Measurements from ENCODE around the gene SCGB1A1.

The SCGB1A1 gene

DNA sequence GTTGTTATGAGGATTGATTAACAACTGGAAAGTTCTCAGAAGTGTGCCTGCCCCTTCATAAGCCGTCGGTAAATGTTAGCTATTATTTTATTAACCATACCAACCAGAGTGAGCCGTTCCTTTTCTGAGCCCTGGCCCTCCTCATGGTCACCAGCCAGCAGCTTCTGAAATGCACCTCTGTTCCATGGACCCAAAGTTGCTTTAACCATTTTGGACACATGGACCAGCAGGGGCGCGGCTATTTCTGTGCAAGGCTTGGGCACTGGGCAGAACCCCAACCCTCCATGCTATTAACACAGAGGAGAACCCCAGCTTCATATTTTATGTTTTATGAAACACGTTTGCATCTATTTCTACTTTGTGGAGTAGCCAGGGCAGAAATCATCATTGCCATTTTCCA is 18.6 kb upstream of the SCGB1A1 start:
- peak overlapping the region; percentile 91 for H3K27ac ChIP-seq (ENCODE audit: low read depth, low read length)
- no peaks in the 10 kb centered on the region for H3K36me3 ChIP-seq (ENCODE audit: control insufficient read depth, insufficient read depth, low read length)
- peaks cover 61% of the 10 kb centered on the region for H3K4me1 ChIP-seq (ENCODE audit: control insufficient read depth, insufficient read depth, low read length)
- H3K9ac ChIP-seq (ENCODE audit: low read length) = no peak overlapping the region
- H3K27me3 ChIP-seq (ENCODE audit: control insufficient read depth, insufficient read depth, low read length) = no peaks in the 10 kb centered on the region
- H3K4me3 ChIP-seq (ENCODE audit: low read length) = no peak overlapping the region

DNA sequence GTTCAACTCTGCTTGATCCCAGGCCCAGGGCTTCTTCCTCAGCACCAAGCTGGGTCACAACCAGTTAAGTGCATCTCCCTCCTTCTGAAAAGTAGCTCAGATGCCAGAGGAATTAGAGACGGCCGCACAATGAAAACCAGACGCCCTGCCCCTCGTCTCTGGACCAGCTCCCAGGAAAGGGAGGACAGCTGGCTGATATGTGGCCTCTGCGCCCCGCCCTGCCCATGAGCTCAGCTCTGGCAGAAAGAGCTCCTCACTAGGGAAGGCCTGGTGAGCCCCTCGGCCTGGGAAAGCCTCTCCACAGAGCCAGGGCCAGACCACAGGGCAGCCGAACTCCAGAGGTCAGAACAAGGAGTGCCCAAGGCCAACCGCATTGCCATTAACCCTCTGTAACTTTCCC is 18.1 kb upstream of the SCGB1A1 start:
- peaks cover 59% of the 10 kb centered on the region for H3K4me1 ChIP-seq (ENCODE audit: control insufficient read depth, insufficient read depth, low read length)
- no peak overlapping the region for H3K4me3 ChIP-seq (ENCODE audit: low read length)
- no peaks in the 10 kb centered on the region for H3K36me3 ChIP-seq (ENCODE audit: control insufficient read depth, insufficient read depth, low read length)

DNA sequence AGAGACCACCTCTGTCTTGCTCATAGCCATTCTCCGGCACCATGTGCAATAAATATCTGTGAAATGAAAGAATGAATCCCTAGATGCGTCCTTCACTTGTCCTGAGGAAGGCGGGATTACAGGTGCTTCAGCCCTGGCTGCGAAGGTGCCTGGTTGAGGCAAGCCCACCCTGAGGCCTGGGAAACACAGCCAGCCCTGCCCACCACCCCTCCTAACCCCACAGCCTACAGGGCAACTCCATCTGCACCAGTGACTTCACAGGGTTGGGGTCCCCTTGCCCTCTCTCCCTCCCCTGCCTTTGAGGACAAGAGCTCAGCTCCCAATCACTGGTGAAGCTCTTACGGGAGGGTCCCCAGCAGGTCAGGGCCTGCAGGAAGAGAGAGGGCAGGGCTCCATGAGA is 17.5 kb upstream of the SCGB1A1 start:
- Histone ChIP-seq H3K4me1 (ENCODE audit: control insufficient read depth, insufficient read depth, low read length) (peaks cover 59% of the 10 kb centered on the region), H3K9ac (ENCODE audit: low read length) (no peak overlapping the region)

More for the DNA sequence above, 18.1 kb upstream of the SCGB1A1 start:
- Histone ChIP-seq H3K9ac (ENCODE audit: low read length) (no peak overlapping the region), H3K27ac (ENCODE audit: low read depth, low read length) (peak overlapping the region; percentile 91), H3K27me3 (ENCODE audit: control insufficient read depth, insufficient read depth, low read length) (no peaks in the 10 kb centered on the region)

DNA sequence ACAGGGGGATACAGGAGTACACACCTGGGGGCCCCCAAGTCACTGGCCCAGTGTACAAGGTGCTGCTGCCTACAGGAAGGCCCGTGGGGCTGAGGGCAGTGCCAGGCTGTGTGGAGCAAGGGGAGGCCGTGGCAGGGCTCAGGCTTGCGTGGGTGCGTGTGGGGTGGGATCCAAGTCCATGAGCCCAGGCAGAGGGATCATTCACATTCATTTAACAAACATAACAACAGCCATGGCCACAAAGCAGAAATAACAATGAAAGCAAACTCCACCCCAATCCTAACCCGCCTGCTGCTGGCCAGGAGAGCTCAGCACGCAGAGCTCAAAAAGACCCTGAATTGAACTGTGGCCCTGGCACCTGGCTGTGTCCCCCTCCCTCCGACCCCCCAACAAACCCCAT is 17.0 kb upstream of the SCGB1A1 start:
- H3K27me3 ChIP-seq (ENCODE audit: control insufficient read depth, insufficient read depth, low read length) = no peaks in the 10 kb centered on the region
- peak overlapping the region; percentile 16 for H3K4me3 ChIP-seq (ENCODE audit: low read length)
- peak overlapping the region; percentile 70 for H3K27ac ChIP-seq (ENCODE audit: low read depth, low read length)
- H3K36me3 ChIP-seq (ENCODE audit: control insufficient read depth, insufficient read depth, low read length) = no peaks in the 10 kb centered on the region
- H3K4me1 ChIP-seq (ENCODE audit: control insufficient read depth, insufficient read depth, low read length) = peaks cover 59% of the 10 kb centered on the region
- no peak overlapping the region for H3K9ac ChIP-seq (ENCODE audit: low read length)

More for the DNA sequence above, 17.5 kb upstream of the SCGB1A1 start:
- Histone ChIP-seq H3K27me3 (ENCODE audit: control insufficient read depth, insufficient read depth, low read length) (no peaks in the 10 kb centered on the region), H3K36me3 (ENCODE audit: control insufficient read depth, insufficient read depth, low read length) (no peaks in the 10 kb centered on the region), H3K27ac (ENCODE audit: low read depth, low read length) (peak overlapping the region; percentile 70), H3K4me3 (ENCODE audit: low read length) (no peak overlapping the region)

DNA sequence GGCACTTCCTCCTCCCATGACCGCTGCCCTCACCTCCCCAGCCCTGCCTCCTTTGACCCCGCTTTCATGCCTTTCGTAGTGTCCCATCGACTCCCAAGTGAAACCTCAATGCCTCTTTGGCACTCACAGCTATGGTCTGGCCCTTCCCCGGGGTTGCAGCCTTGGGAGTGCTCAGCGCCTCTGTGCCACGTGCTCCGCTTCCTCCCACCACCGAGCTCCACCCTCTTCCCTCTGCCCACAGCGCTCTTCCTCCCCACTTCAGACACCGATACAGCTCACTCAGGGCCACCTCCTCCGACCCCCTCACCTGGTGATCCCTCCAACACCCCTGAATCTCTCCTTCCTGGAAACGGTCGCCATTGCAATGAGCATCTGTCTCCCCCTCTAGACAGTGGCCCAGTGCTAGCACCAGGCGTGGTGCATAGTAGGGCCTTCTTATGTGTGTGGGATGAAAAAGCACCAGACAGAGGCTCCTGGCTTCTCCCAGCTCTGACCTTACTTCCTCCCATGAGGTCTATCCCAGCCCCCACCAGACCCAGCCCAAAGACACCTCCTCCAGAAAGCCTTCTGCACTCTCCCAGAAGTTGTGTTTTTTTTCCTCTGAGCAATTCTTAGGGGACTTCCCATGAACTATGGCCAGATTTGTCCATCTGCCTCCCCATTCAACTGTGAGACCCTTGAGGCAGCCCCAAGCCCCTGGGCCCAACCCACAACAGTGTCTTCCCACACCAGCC is 16.4 kb upstream of the SCGB1A1 start:
- Histone ChIP-seq H3K27ac (ENCODE audit: low read depth, low read length) (peak overlapping the region; percentile 70), H3K27me3 (ENCODE audit: control insufficient read depth, insufficient read depth, low read length) (no peaks in the 10 kb centered on the region), H3K4me1 (ENCODE audit: control insufficient read depth, insufficient read depth, low read length) (peaks cover 59% of the 10 kb centered on the region), H3K9ac (ENCODE audit: low read length) (no peak overlapping the region), H3K36me3 (ENCODE audit: control insufficient read depth, insufficient read depth, low read length) (no peaks in the 10 kb centered on the region), H3K4me3 (ENCODE audit: low read length) (peak overlapping the region; percentile 16)

DNA sequence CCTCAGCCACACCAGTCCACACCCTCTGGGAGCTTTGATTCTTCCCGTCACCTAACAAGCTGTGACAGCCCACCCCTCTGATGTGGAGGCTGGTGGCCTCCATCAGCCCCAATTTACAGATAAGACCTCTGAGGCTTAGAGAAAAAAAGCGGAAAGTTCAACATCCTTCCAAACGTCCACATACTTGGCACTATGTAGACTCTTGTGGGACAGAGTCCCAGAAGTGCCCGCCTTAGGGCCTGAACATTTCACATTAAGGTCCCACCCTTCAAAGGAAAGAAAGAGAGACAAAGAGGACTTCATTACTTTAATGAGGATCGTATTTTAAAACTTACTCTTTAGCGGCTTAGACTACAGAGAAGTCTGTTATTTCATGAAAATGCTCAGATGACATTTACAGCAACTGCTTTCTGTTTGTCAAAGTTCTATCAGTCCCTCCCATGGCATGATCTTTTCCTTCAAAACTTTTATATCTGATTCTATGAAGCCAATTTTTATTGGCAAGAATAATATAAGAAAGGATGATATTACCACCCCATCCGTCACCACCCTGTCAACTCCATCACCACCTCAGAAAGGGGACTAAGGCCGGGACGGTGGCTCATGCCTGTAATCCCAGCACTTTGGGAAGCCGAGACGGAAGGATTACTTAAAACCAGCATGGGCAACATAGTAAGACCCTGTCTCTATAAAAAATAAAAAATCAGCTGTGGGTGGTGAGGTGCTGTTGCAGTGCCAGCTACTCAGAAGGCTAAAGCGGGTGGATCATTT is 15.7 kb upstream of the SCGB1A1 start:
- no peaks in the 10 kb centered on the region for H3K36me3 ChIP-seq (ENCODE audit: control insufficient read depth, insufficient read depth, low read length)
- H3K27ac ChIP-seq (ENCODE audit: low read depth, low read length) = peak overlapping the region; percentile 50
- H3K27me3 ChIP-seq (ENCODE audit: control insufficient read depth, insufficient read depth, low read length) = no peaks in the 10 kb centered on the region
- H3K9ac ChIP-seq (ENCODE audit: low read length) = no peak overlapping the region
- peaks cover 53% of the 10 kb centered on the region for H3K4me1 ChIP-seq (ENCODE audit: control insufficient read depth, insufficient read depth, low read length)
- H3K4me3 ChIP-seq (ENCODE audit: low read length) = no peak overlapping the region

DNA sequence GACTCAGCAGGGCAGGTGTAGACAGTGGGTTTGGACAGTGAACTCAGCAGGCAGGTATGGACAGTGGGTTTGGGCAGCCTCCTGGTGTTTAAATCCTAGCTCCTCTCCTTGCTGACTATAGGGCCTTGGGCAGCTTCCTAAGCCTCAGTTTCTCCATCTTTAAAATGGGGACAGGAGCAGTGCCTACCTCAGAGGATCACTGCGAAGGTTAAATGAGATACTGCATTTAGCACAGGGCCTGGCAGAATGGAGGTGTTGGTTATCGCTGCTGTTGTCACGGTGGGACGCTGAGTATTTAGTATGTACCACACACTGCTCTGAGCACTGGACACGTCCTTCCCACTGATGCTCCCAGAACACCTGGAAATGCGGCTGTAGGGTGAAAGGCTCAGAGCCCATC is 14.4 kb upstream of the SCGB1A1 start:
- no peaks in the 10 kb centered on the region for H3K36me3 ChIP-seq (ENCODE audit: control insufficient read depth, insufficient read depth, low read length)
- H3K27ac ChIP-seq (ENCODE audit: low read depth, low read length) = no peak overlapping the region
- no peak overlapping the region for H3K4me3 ChIP-seq (ENCODE audit: low read length)
- H3K9ac ChIP-seq (ENCODE audit: low read length) = no peak overlapping the region
- no peaks in the 10 kb centered on the region for H3K27me3 ChIP-seq (ENCODE audit: control insufficient read depth, insufficient read depth, low read length)
- peaks cover 40% of the 10 kb centered on the region for H3K4me1 ChIP-seq (ENCODE audit: control insufficient read depth, insufficient read depth, low read length)

DNA sequence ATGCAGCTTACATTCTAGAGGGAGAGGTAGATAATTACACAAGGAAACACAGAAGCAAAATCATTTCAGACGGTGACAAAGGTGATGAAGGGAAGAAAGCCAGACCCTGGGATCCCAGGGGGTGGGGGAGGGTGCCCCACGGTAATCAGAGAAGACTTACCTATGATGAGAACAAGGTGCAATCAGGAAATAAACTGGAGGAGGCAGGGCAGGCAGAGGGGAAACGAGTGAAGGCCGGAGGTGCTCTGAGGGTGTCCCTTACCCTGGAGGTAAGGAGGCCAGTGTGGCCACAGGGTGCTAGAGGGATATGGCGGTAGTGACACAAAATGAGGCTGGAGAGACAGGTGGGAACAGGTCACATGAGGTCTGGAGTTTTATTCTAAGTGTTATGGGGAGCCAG is 13.9 kb upstream of the SCGB1A1 start:
- Histone ChIP-seq H3K27ac (ENCODE audit: low read depth, low read length) (no peak overlapping the region), H3K4me1 (ENCODE audit: control insufficient read depth, insufficient read depth, low read length) (peaks cover 36% of the 10 kb centered on the region), H3K4me3 (ENCODE audit: low read length) (no peak overlapping the region), H3K36me3 (ENCODE audit: control insufficient read depth, insufficient read depth, low read length) (no peaks in the 10 kb centered on the region), H3K27me3 (ENCODE audit: control insufficient read depth, insufficient read depth, low read length) (no peaks in the 10 kb centered on the region), H3K9ac (ENCODE audit: low read length) (no peak overlapping the region)

DNA sequence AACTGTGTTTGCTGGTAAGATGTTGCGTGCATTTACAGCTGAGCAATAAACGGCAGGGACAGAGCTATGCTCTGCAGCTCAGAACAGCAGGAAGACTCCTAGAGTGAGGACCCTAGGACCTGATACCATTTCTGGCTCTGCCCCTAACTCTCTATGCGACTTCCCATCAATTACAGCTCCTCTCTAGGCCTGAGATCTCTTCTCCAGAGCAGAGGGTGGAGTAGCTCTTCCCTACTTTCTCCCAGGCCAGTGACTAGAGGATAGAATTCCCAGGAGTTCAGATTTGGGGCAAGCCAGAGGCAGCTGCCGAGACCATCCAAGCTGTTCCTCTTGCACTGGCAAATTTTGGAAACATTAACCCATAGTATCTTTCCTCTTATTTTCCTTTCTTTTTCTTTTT is 12.8 kb upstream of the SCGB1A1 start:
- Histone ChIP-seq H3K27ac (ENCODE audit: low read depth, low read length) (no peak overlapping the region), H3K4me1 (ENCODE audit: control insufficient read depth, insufficient read depth, low read length) (peaks cover 26% of the 10 kb centered on the region)

DNA sequence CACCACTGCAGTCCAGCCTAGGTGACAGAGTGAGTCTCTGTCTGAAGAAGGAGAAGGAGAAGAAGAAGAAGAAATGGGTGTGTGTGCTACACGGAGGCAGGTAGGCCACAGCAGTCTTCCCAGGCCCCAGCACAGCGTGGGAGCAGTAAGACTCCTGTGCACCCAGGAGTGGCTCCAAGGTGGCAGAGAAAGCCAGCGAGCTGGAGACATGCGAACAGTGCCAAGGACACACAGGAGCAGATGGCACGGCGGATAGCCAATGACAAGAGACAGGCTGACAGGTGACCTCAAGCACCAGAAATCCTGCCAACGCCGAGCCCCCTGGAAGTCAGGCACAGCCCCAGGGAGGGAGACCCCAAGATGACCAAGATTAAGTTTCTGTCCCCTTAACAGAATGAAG is 9.0 kb upstream of the SCGB1A1 start:
- H3K9ac ChIP-seq (ENCODE audit: low read length) = no peak overlapping the region
- H3K4me3 ChIP-seq (ENCODE audit: low read length) = no peak overlapping the region
- no peak overlapping the region for H3K27ac ChIP-seq (ENCODE audit: low read depth, low read length)
- no peaks in the 10 kb centered on the region for H3K4me1 ChIP-seq (ENCODE audit: control insufficient read depth, insufficient read depth, low read length)
- H3K36me3 ChIP-seq (ENCODE audit: control insufficient read depth, insufficient read depth, low read length) = no peaks in the 10 kb centered on the region
- no peaks in the 10 kb centered on the region for H3K27me3 ChIP-seq (ENCODE audit: control insufficient read depth, insufficient read depth, low read length)

More for the DNA sequence above, 12.8 kb upstream of the SCGB1A1 start:
- Histone ChIP-seq H3K27me3 (ENCODE audit: control insufficient read depth, insufficient read depth, low read length) (no peaks in the 10 kb centered on the region), H3K4me3 (ENCODE audit: low read length) (no peak overlapping the region), H3K9ac (ENCODE audit: low read length) (no peak overlapping the region), H3K36me3 (ENCODE audit: control insufficient read depth, insufficient read depth, low read length) (no peaks in the 10 kb centered on the region)

DNA sequence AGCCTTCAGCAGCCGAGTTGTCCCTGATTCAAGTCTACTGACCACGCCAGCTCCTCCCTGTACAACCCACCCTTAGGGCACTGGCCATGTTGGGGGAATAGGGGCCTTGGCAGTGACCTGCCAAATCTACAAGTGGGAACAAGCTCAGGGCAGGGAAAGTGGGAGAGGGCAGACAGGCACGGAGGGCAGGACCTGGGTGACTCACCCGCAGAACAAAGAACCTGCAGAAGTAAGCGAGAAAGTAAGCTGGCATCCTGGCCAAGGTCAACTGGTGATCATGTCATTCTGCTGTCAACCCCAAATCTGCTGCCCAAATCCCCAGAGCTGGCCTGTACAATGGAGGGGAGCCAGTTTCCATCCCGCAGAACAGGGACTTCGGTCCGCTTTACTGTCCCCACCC is 7.9 kb upstream of the SCGB1A1 start:
- Histone ChIP-seq H3K36me3 (ENCODE audit: control insufficient read depth, insufficient read depth, low read length) (no peaks in the 10 kb centered on the region), H3K27ac (ENCODE audit: low read depth, low read length) (no peak overlapping the region), H3K4me1 (ENCODE audit: control insufficient read depth, insufficient read depth, low read length) (no peaks in the 10 kb centered on the region), H3K4me3 (ENCODE audit: low read length) (no peak overlapping the region), H3K27me3 (ENCODE audit: control insufficient read depth, insufficient read depth, low read length) (no peaks in the 10 kb centered on the region), H3K9ac (ENCODE audit: low read length) (no peak overlapping the region)

DNA sequence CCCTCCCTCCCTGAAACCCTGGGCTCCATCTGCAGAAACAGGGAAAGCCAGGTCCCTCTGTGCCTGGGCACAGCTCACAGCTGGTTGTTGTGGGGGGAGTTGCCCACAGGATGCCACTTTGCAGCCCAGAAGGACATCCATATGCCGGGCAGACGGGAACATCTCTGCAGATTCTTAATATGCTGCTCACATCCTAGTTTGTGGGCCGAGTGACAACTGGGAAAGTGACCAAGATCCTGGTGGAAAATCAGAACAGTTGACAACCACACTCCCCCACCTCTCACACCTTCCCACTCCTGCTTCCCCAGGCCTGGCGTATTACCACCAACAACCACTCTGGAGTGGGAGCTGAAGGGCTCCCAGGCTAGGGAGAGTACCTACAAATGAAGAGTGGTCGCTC is 7.3 kb upstream of the SCGB1A1 start:
- Histone ChIP-seq H3K9ac (ENCODE audit: low read length) (no peak overlapping the region), H3K27me3 (ENCODE audit: control insufficient read depth, insufficient read depth, low read length) (no peaks in the 10 kb centered on the region), H3K36me3 (ENCODE audit: control insufficient read depth, insufficient read depth, low read length) (no peaks in the 10 kb centered on the region), H3K4me1 (ENCODE audit: control insufficient read depth, insufficient read depth, low read length) (no peaks in the 10 kb centered on the region), H3K27ac (ENCODE audit: low read depth, low read length) (no peak overlapping the region), H3K4me3 (ENCODE audit: low read length) (no peak overlapping the region)

Data from rectal smooth muscle tissue (tissue), 1 donor.